ENCODE data around the gene TSPAN5. TPM values are rescaled to one million over a fixed set of nuclear protein-coding genes. Genes with fewer than 3 reads are reported as not detected.

TSPAN5 gene
- total RNA-seq, 1 experiment from 2014 or later: 18.5 TPM

DNA sequence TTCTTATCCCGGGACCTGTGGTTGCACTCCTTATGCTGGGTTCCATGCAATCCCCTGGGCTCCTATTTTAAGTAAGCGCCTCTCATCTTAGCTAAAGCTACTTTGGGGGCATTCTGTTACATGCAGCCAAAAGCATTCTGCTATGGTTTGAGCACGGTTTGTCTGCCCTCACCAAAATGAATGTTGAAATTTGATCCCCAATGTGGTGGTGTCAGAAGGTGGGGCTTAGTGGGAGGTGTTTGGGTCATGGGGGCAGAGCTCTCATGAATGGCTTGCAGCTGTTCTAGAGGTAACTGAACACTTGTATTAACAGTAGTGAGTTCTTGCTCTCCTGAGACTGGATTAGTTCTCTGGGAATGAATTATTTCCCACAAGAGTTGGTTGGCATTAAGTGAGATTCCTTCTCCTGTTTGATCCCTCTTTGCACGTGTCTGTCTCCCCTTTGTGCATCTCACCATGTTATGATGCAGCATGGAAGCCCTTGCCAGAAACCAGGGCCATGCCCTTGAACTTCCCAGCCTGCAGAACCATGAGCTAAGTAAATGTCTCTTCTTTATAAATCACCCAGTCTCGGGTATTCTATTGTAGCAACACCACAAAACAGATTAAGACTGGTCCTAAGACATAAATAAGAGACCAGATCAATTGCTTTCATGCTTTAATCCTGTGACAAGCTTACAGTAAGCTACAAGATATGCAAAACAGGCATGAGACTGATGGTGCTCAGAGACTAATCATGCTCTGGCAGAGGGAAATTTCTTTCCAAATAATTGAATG lies 141.8 kb downstream of the TSPAN5 start:
- ChIA-PET POLR2A (interaction anchor here (0.6 kb wide), 1 partner anchor 294 kb away, joined by 3 read pairs; no protein-coding TSS in a partner anchor), CTCF (interaction anchor here (0.7 to 1.3 kb wide), 2 partner anchors 12 to 49 kb away, joined by 3 read pairs; no protein-coding TSS in a partner anchor)
- Mint-ChIP-seq H3K27ac (ENCODE audit: low read depth, unreplicated experiment) (no peak overlapping the region), H3K4me1 (ENCODE audit: insufficient read depth, unreplicated experiment) (peaks cover 38% of the 10 kb centered on the region), H3K27me3 (ENCODE audit: insufficient read depth, unreplicated experiment) (no peaks in the 10 kb centered on the region), H3K4me3 (ENCODE audit: unreplicated experiment) (no peak overlapping the region), H3K9me3 (ENCODE audit: unreplicated experiment) (no peaks in the 10 kb centered on the region), H3K36me3 (ENCODE audit: insufficient read depth, unreplicated experiment) (no peaks in the 10 kb centered on the region)
- no TSS peak for BruUV-seq (replicated peaks)
- no peak for TF ChIP-seq CTCF (IDR thresholded peaks at IDR 0.05; ENCODE audit: unreplicated experiment)
- DNase-seq (ENCODE audit: unreplicated experiment): peak; percentile 28
- intact Hi-C loops (cut with micrococcal nuclease): no loop called here

- ChIA-PET CTCF (interaction anchor here (1.3 kb wide), 1 partner anchor 48 kb away, joined by 3 read pairs; no protein-coding TSS in a partner anchor), POLR2A (no interaction called here)
- DNase-seq (ENCODE audit: unreplicated experiment): peak; percentile 82
- no TSS peak for BruUV-seq (replicated peaks)
- TF ChIP-seq CTCF (IDR thresholded peaks at IDR 0.05; ENCODE audit: unreplicated experiment): no peak
- H3K4me3 Mint-ChIP-seq (ENCODE audit: unreplicated experiment): no peak overlapping the region
- H3K36me3 Mint-ChIP-seq (ENCODE audit: insufficient read depth, unreplicated experiment): no peaks in the 10 kb centered on the region
- H3K27ac Mint-ChIP-seq (ENCODE audit: low read depth, unreplicated experiment): no peak overlapping the region
- no peaks in the 10 kb centered on the region for H3K9me3 Mint-ChIP-seq (ENCODE audit: unreplicated experiment)
- no peaks in the 10 kb centered on the region for H3K27me3 Mint-ChIP-seq (ENCODE audit: insufficient read depth, unreplicated experiment)
- intact Hi-C loops (cut with micrococcal nuclease): no loop called here
- peaks cover 36% of the 10 kb centered on the region for H3K4me1 Mint-ChIP-seq (ENCODE audit: insufficient read depth, unreplicated experiment)
These were observed 142.4 kb downstream of the TSPAN5 start for GRCh38 chr4:98516042-98516440.

DNA sequence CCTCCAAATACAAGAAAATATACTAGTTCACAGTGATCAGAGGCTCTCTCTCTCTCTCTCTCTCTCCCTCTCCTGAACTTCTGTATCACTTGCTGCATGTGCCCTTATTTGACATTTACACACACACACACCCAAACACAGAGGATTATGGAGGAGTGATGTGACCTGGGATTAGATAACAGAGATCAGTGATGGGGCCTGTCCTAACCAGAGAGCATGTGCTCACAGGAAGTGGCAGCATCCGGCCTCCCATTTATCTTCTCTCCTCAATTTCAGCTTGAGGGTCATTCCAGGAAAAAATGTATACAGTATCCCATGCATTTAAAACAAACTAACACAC lies 143.0 kb downstream of the TSPAN5 start:
- no TSS peak for BruUV-seq (replicated peaks)
- no peak for TF ChIP-seq CTCF (IDR thresholded peaks at IDR 0.05; ENCODE audit: unreplicated experiment)
- DNase-seq (ENCODE audit: unreplicated experiment): no peak
- H3K4me1 Mint-ChIP-seq (ENCODE audit: insufficient read depth, unreplicated experiment): peaks cover 36% of the 10 kb centered on the region
- intact Hi-C loops (cut with micrococcal nuclease): no loop called here
- H3K27ac Mint-ChIP-seq (ENCODE audit: low read depth, unreplicated experiment): no peak overlapping the region
- POLR2A ChIA-PET: no interaction called here
- CTCF ChIA-PET: interaction anchor here (0.6 kb wide), 1 partner anchor 17 kb away, joined by 3 read pairs; no protein-coding TSS in a partner anchor
- no peaks in the 10 kb centered on the region for H3K9me3 Mint-ChIP-seq (ENCODE audit: unreplicated experiment)
- no peaks in the 10 kb centered on the region for H3K36me3 Mint-ChIP-seq (ENCODE audit: insufficient read depth, unreplicated experiment)
- H3K4me3 Mint-ChIP-seq (ENCODE audit: unreplicated experiment): no peak overlapping the region
- no peaks in the 10 kb centered on the region for H3K27me3 Mint-ChIP-seq (ENCODE audit: insufficient read depth, unreplicated experiment)

DNA sequence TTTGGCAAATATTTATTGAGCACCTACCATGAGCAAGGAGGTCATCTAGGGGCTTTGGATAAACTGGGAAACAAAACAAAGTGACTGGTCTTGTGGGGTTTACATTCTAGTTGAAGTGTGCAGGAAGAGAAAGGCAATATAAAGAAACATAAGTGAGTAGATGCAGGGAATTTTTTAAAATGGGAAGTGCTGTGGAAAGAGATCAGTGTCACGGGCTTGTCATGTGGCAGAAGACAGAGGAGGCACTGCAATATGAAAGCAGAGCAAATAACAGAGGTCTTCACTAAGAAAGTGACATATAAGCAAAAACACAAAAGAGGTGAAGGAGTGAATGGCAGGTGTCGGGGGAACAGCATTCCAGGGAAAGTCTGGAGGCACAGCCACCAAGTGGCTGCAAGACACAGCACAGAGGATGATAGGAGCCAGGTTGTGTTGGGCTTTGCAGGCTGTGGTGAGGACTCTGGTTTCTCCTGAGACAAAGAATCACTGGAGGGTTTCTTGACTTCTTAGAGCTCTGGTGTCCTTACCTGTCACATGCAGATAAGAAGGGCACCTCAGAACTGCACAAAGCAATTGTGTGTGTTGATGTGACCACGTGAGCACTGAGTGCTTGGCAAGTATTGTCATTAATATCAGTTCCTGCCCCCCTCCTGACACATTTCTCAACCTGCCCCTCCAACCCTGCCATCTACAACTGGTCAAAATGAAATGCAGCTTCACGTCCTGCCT lies 143.5 kb downstream of the TSPAN5 start:
- Mint-ChIP-seq H3K9me3 (ENCODE audit: unreplicated experiment) (no peaks in the 10 kb centered on the region), H3K27me3 (ENCODE audit: insufficient read depth, unreplicated experiment) (no peaks in the 10 kb centered on the region), H3K36me3 (ENCODE audit: insufficient read depth, unreplicated experiment) (no peaks in the 10 kb centered on the region), H3K4me1 (ENCODE audit: insufficient read depth, unreplicated experiment) (peaks cover 34% of the 10 kb centered on the region), H3K27ac (ENCODE audit: low read depth, unreplicated experiment) (no peak overlapping the region), H3K4me3 (ENCODE audit: unreplicated experiment) (no peak overlapping the region)
- no TSS peak for BruUV-seq (replicated peaks)
- CTCF ChIA-PET: interaction anchor here (0.6 to 0.7 kb wide), 2 partner anchors 16 to 84 kb away, joined by 3 read pairs; no protein-coding TSS in a partner anchor
- TF ChIP-seq CTCF (IDR thresholded peaks at IDR 0.05; ENCODE audit: unreplicated experiment): no peak
- intact Hi-C loops (cut with micrococcal nuclease): no loop called here
- POLR2A ChIA-PET: no interaction called here
- no peak for DNase-seq (ENCODE audit: unreplicated experiment)

All from MCF 10A (cell line).